Ectodermal cell (in vitro differentiated cells): Measurements from ENCODE around the gene PAPPA.

Experiments
- H3K27ac ChIP-seq: 2 replicates; pipeline ENCODE4 v1.7.0; 2013; ENCODE audit warnings: mild to moderate bottlenecking, low read depth, low read length; ENCODE audit not compliant: insufficient read depth, poor library complexity, severe bottlenecking
- H3K27me3 ChIP-seq: 2 replicates; pipeline ENCODE4 v1.7.0; 2013; ENCODE audit warnings: mild to moderate bottlenecking, low read length; ENCODE audit not compliant: insufficient read depth, control insufficient read depth, poor library complexity, severe bottlenecking
- H3K36me3 ChIP-seq: one replicate; pipeline ENCODE4 v1.7.0; 2013; ENCODE audit warnings: low read length; ENCODE audit not compliant: control insufficient read depth, insufficient read depth
- H3K4me1 ChIP-seq: one replicate; pipeline ENCODE4 v1.7.0; 2013; ENCODE audit warnings: low read length; ENCODE audit not compliant: control insufficient read depth, insufficient read depth
- H3K4me3 ChIP-seq: 2 replicates; pipeline ENCODE4 v1.7.0; 2013; ENCODE audit warnings: low read depth, low read length, control low read depth; ENCODE audit not compliant: insufficient read depth
- H3K9me3 ChIP-seq: 2 replicates; pipeline ENCODE4 v1.7.0; 2013; ENCODE audit warnings: mild to moderate bottlenecking, low read length, moderate library complexity; ENCODE audit not compliant: control insufficient read depth
- WGBS, 2 experiments: methylation state at CpG; one replicate each; pipeline ENCODE4 v1.1.7; 2013; ENCODE audit warnings: missing lambda C conversion rate in 2 of 2; 5-methylcytosine and 5-hydroxymethylcytosine counted together

PAPPA gene

GRCh38 chr9:116238776-116239340 lies 85.3 kb downstream of the PAPPA start:
- Histone ChIP-seq H3K27me3 (no peaks in the 10 kb centered on the region), H3K27ac (no peak overlapping the region), H3K4me1 (no peaks in the 10 kb centered on the region), H3K9me3 (no peaks in the 10 kb centered on the region), H3K36me3 (no peaks in the 10 kb centered on the region), H3K4me3 (no peak overlapping the region)
- 94 to 100% methylated on average over 1 of the region's 1 CpG for WGBS, 2 experiments

GRCh38 chr9:116243708-116244107 lies 90.1 kb downstream of the PAPPA start:
- 80 to 91% methylated on average over 1 of the region's 1 CpG for WGBS, 2 experiments
- Histone ChIP-seq H3K4me3 (no peak overlapping the region), H3K27me3 (no peaks in the 10 kb centered on the region), H3K36me3 (no peaks in the 10 kb centered on the region), H3K9me3 (no peaks in the 10 kb centered on the region), H3K4me1 (no peaks in the 10 kb centered on the region), H3K27ac (no peak overlapping the region)

GRCh38 chr9:116247284-116247683 lies 93.7 kb downstream of the PAPPA start:
- no peaks in the 10 kb centered on the region for H3K9me3 ChIP-seq
- 88 to 100% methylated on average over 1 of the region's 1 CpG for WGBS, 2 experiments
- H3K4me1 ChIP-seq, result no peaks in the 10 kb centered on the region
- H3K4me3 ChIP-seq, result no peak overlapping the region
- H3K27me3 ChIP-seq, result no peaks in the 10 kb centered on the region
- no peak overlapping the region for H3K27ac ChIP-seq
- H3K36me3 ChIP-seq, result no peaks in the 10 kb centered on the region

GRCh38 chr9:116247791-116248374 lies 94.3 kb downstream of the PAPPA start:
- Histone ChIP-seq H3K36me3 (no peaks in the 10 kb centered on the region), H3K9me3 (no peaks in the 10 kb centered on the region), H3K4me3 (no peak overlapping the region), H3K4me1 (no peaks in the 10 kb centered on the region), H3K27ac (no peak overlapping the region), H3K27me3 (no peaks in the 10 kb centered on the region)
- WGBS, 2 experiments, result 100% methylated on average over 1 of the region's 2 CpGs; no CpG with 5 or more reads in 1 of the 2 experiments

GRCh38 chr9:116250891-116251290 lies 97.3 kb downstream of the PAPPA start:
- H3K36me3 ChIP-seq, result no peaks in the 10 kb centered on the region
- WGBS, 2 experiments, result 98% methylated on average over 4 of the region's 4 CpGs

GRCh38 chr9:116251366-116251765 lies 97.8 kb downstream of the PAPPA start:
- H3K4me3 ChIP-seq, result no peak overlapping the region
- H3K27ac ChIP-seq, result no peak overlapping the region
- WGBS, 2 experiments, result 90 to 92% methylated on average over 5 of the region's 5 CpGs
- H3K4me1 ChIP-seq, result no peaks in the 10 kb centered on the region
- no peaks in the 10 kb centered on the region for H3K27me3 ChIP-seq
- H3K9me3 ChIP-seq, result no peaks in the 10 kb centered on the region
- H3K36me3 ChIP-seq, result no peaks in the 10 kb centered on the region

More at GRCh38 chr9:116250891-116251290, 97.3 kb downstream of the PAPPA start:
- Histone ChIP-seq H3K9me3 (no peaks in the 10 kb centered on the region), H3K4me1 (no peaks in the 10 kb centered on the region), H3K4me3 (no peak overlapping the region), H3K27me3 (no peaks in the 10 kb centered on the region), H3K27ac (no peak overlapping the region)

GRCh38 chr9:116260531-116260930 lies 106.9 kb downstream of the PAPPA start:
- WGBS, 2 experiments, result 88 to 92% methylated on average over 1 to 2 of the region's 2 CpGs
- H3K9me3 ChIP-seq, result no peaks in the 10 kb centered on the region
- H3K4me1 ChIP-seq, result no peaks in the 10 kb centered on the region
- no peaks in the 10 kb centered on the region for H3K36me3 ChIP-seq
- H3K27me3 ChIP-seq, result no peaks in the 10 kb centered on the region
- no peak overlapping the region for H3K27ac ChIP-seq
- H3K4me3 ChIP-seq, result no peak overlapping the region

- H3K27ac ChIP-seq, result no peak overlapping the region
- WGBS, 2 experiments, result 70 to 74% methylated on average over 5 of the region's 5 CpGs
These were observed 108.9 kb downstream of the PAPPA start for GRCh38 chr9:116262448-116262847.

GRCh38 chr9:116264361-116264760 lies 110.8 kb downstream of the PAPPA start:
- H3K36me3 ChIP-seq, result no peaks in the 10 kb centered on the region
- no peak overlapping the region for H3K27ac ChIP-seq
- 67 to 97% methylated on average over 1 of the region's 1 CpG for WGBS, 2 experiments
- no peak overlapping the region for H3K4me3 ChIP-seq
- H3K27me3 ChIP-seq, result no peaks in the 10 kb centered on the region
- H3K9me3 ChIP-seq, result no peaks in the 10 kb centered on the region
- H3K4me1 ChIP-seq, result peaks cover 1% of the 10 kb centered on the region

More at GRCh38 chr9:116262448-116262847, 108.9 kb downstream of the PAPPA start:
- Histone ChIP-seq H3K27me3 (no peaks in the 10 kb centered on the region), H3K4me1 (no peaks in the 10 kb centered on the region), H3K36me3 (no peaks in the 10 kb centered on the region), H3K4me3 (no peak overlapping the region), H3K9me3 (no peaks in the 10 kb centered on the region)

- H3K9me3 ChIP-seq, result no peaks in the 10 kb centered on the region
- H3K36me3 ChIP-seq, result no peaks in the 10 kb centered on the region
- H3K4me3 ChIP-seq, result no peak overlapping the region
- WGBS, 2 experiments, result 83% methylated on average over 1 of the region's 1 CpG; no CpG with 5 or more reads in 1 of the 2 experiments
- peaks cover 4% of the 10 kb centered on the region for H3K27me3 ChIP-seq
- peaks cover 13% of the 10 kb centered on the region for H3K4me1 ChIP-seq
- no peak overlapping the region for H3K27ac ChIP-seq
These were observed 113.4 kb downstream of the PAPPA start for GRCh38 chr9:116267021-116267420.
